GM18868 (cell line): Measurements from ENCODE around the gene MPDU1.

Experiments used
- ATAC-seq: cut with Tn5 transposase; IDR thresholded peaks from one replicate; pipeline ENCODE4 v1.9.1; 2021; ENCODE audit warnings: mild to moderate bottlenecking, moderate library complexity; ENCODE audit not compliant: unreplicated experiment

Gene MPDU1

GRCh38 chr17:7560172-7561027 is 23.3 kb upstream of the MPDU1 start:
- ATAC-seq = no peak

- peak; percentile 53 for ATAC-seq
Observed at GRCh38 chr17:7561028-7561575, 22.6 kb upstream of the MPDU1 start.

GRCh38 chr17:7561589-7562207 is 22.0 kb upstream of the MPDU1 start, which contains the start of gene SENP3:
Gene SENP3, plus strand, starts transcription at chr17:7561919. Its CDS starts 1,158 bp downstream, at chr17:7563077.
- ATAC-seq = peak; percentile 59

- ATAC-seq = no peak
Observed at GRCh38 chr17:7562208-7562605, 21.4 kb upstream of the MPDU1 start.

GRCh38 chr17:7563115-7563869 is 20.4 kb upstream of the MPDU1 start:
- ATAC-seq = no peak

- ATAC-seq = no peak
Observed at GRCh38 chr17:7569571-7569970, 14.1 kb upstream of the MPDU1 start.

- no peak for ATAC-seq
Observed at GRCh38 chr17:7570351-7570750, 13.3 kb upstream of the MPDU1 start.

GRCh38 chr17:7572338-7572587 is 11.4 kb upstream of the MPDU1 start:
- ATAC-seq = peak; percentile 89

- ATAC-seq = no peak
Observed at GRCh38 chr17:7572588-7573323, 10.9 kb upstream of the MPDU1 start.

GRCh38 chr17:7573324-7574080 is 10.2 kb upstream of the MPDU1 start:
- peak; percentile 21 for ATAC-seq

- no peak for ATAC-seq
Observed at GRCh38 chr17:7574176-7574953, 9.3 kb upstream of the MPDU1 start.

- no peak for ATAC-seq
Observed at GRCh38 chr17:7575481-7575883, 8.2 kb upstream of the MPDU1 start.

- ATAC-seq = no peak
Observed at GRCh38 chr17:7575959-7576358, 7.7 kb upstream of the MPDU1 start.

- ATAC-seq = no peak
Observed at GRCh38 chr17:7576432-7576937, 7.2 kb upstream of the MPDU1 start.

GRCh38 chr17:7577327-7578199 is 6.1 kb upstream of the MPDU1 start:
- no peak for ATAC-seq

GRCh38 chr17:7579001-7579833 is 4.4 kb upstream of the MPDU1 start, which contains the start of gene CD68:
Gene CD68, plus strand, starts transcription at chr17:7579638. Its CDS starts 40 bp downstream, at chr17:7579678.
- ATAC-seq = no peak
